Endothelial cell of umbilical vein (primary cell): Measurements from ENCODE around the gene ADAMTS12.

Experiments
- EZH2 ChIP-seq: IDR thresholded peaks from 2 replicates; pipeline ENCODE4 v1.6.1; 2012; ENCODE audit warnings: borderline replicate concordance, low read depth, mild to moderate bottlenecking, moderate library complexity, low read length, inconsistent platforms; ENCODE audit not compliant: severe bottlenecking
- FOS ChIP-seq: IDR thresholded peaks from 2 replicates; pipeline ENCODE4 v1.6.1; 2011; ENCODE audit warnings: mild to moderate bottlenecking, low read length, moderate library complexity, borderline replicate concordance; ENCODE audit not compliant: insufficient read depth
- GATA2 ChIP-seq: IDR thresholded peaks from 2 replicates; pipeline ENCODE4 v1.7.0; 2011; ENCODE audit warnings: low read depth, mild to moderate bottlenecking, moderate library complexity, mixed read lengths, low read length; ENCODE audit not compliant: insufficient read length, insufficient read depth
- JUN ChIP-seq: IDR thresholded peaks from 2 replicates; pipeline ENCODE4 v1.6.1; 2011; ENCODE audit warnings: borderline replicate concordance, low read depth; ENCODE audit not compliant: insufficient read length, insufficient read depth
- POLR2A ChIP-seq: IDR thresholded peaks from 2 replicates; pipeline ENCODE4 v1.6.1; 2012; ENCODE audit warnings: low read depth, mild to moderate bottlenecking, control low read depth, low read length
- POLR2AphosphoS5 ChIP-seq: IDR thresholded peaks from 2 replicates; pipeline ENCODE4 v1.6.1; 2012; ENCODE audit warnings: low read depth, mild to moderate bottlenecking, control low read depth, low read length, moderate library complexity; ENCODE audit not compliant: insufficient read depth
- TF ChIP-seq, protein P1 (sequence below), 2 donors: IDR thresholded peaks; 1 replicate in 1 of 2; 2 replicates in 1 of 2; pipeline ENCODE4 v1.5.1; 2011; ENCODE audit warnings: low read length in 2 of 2, mild to moderate bottlenecking in 2 of 2, moderate library complexity in 2 of 2, control low read depth in 1 of 2, inconsistent platforms in 1 of 2, low read depth in 1 of 2; ENCODE audit not compliant: insufficient read depth in 1 of 2; ENCODE audit errors: extremely low read depth in 1 of 2
- TF ChIP-seq, protein P2 (sequence below): IDR thresholded peaks from 2 replicates; pipeline ENCODE4 v1.6.1; 2011; ENCODE audit not compliant: insufficient read depth, insufficient read length

DNA sequence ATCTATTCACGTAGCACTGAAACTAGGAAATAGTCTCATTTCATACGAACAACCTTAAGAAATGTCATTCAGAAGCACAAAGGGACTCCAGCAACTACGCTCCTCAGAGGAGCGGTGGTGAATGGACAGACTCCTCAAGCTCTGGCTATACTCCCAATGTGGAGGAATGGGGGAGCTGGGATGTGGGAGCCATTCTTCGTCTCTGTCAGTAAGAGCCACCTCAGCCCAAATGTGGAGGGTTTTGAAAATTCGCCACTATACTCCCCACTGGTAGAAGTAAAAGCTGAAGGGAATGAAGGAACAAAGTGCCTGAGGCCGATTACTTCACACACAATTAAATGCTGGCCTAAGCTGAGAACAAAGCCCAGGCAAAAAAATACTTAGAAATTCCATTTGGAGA is 96.3 kb downstream of the ADAMTS12 start:
- TF ChIP-seq POLR2AphosphoS5: no peak
- TF ChIP-seq POLR2A: no peak
- TF ChIP-seq, protein P1, sequence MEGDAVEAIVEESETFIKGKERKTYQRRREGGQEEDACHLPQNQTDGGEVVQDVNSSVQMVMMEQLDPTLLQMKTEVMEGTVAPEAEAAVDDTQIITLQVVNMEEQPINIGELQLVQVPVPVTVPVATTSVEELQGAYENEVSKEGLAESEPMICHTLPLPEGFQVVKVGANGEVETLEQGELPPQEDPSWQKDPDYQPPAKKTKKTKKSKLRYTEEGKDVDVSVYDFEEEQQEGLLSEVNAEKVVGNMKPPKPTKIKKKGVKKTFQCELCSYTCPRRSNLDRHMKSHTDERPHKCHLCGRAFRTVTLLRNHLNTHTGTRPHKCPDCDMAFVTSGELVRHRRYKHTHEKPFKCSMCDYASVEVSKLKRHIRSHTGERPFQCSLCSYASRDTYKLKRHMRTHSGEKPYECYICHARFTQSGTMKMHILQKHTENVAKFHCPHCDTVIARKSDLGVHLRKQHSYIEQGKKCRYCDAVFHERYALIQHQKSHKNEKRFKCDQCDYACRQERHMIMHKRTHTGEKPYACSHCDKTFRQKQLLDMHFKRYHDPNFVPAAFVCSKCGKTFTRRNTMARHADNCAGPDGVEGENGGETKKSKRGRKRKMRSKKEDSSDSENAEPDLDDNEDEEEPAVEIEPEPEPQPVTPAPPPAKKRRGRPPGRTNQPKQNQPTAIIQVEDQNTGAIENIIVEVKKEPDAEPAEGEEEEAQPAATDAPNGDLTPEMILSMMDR (IDR thresholded peaks at IDR 0.05; ENCODE audit: extremely low read depth in 1 of 2, insufficient read depth in 1 of 2, low read depth in 1 of 2, low read length in 2 of 2): no peak
- TF ChIP-seq EZH2: no peak
- no peak for TF ChIP-seq JUN
- no peak for TF ChIP-seq GATA2
- TF ChIP-seq FOS: no peak
- TF ChIP-seq, protein P2, sequence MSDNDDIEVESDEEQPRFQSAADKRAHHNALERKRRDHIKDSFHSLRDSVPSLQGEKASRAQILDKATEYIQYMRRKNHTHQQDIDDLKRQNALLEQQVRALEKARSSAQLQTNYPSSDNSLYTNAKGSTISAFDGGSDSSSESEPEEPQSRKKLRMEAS: no peak
